Activated naive CD8-positive, alpha-beta T cell (primary cell): ENCODE measurements around the gene MAGEA4.

Experiments used
- H3K27ac Mint-ChIP-seq: one replicate; pipeline ENCODE4 v1.8.0; 2021; ENCODE audit warnings: mixed read lengths
- H3K27me3 Mint-ChIP-seq: one replicate; pipeline ENCODE4 v1.8.0; 2021; ENCODE audit warnings: mixed read lengths
- H3K36me3 Mint-ChIP-seq: one replicate; pipeline ENCODE4 v1.8.0; 2021; ENCODE audit warnings: mixed read lengths
- H3K4me1 Mint-ChIP-seq: one replicate; pipeline ENCODE4 v1.8.0; 2021; ENCODE audit warnings: low read depth, mixed read lengths
- H3K4me3 Mint-ChIP-seq: one replicate; pipeline ENCODE4 v1.8.0; 2021; ENCODE audit warnings: mild to moderate bottlenecking, mixed read lengths
- H3K9me3 Mint-ChIP-seq: one replicate; pipeline ENCODE4 v1.8.0; 2021; ENCODE audit warnings: low read depth, mixed read lengths

MAGEA4 gene, protein sequence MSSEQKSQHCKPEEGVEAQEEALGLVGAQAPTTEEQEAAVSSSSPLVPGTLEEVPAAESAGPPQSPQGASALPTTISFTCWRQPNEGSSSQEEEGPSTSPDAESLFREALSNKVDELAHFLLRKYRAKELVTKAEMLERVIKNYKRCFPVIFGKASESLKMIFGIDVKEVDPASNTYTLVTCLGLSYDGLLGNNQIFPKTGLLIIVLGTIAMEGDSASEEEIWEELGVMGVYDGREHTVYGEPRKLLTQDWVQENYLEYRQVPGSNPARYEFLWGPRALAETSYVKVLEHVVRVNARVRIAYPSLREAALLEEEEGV

DNA sequence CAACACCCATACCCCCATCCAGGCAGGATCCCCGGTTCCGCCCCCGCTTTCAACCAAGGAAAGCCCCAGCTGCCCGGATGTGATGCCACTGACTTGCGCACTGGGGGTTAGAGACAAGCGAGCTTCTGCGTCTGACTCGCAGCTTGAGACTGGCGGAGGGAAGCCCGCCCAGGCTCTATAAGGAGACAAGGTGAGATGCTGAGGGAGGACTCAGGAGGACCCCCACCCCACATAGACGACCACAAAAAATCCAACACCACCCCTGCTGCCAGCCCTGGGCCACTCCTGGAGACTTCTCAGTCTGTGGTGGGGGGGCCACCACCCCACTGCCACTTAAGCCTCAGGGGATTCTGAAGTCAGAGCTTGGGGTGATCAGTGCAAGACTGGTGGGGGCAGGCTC is at the start of gene MAGEA4:
MAGEA4 (plus strand) TSS at position 110 of the 400 bp plus-strand sequence. CDS start 10,776 bp downstream, outside the sequence.
- Mint-ChIP-seq H3K9me3 (no peaks in the 10 kb centered on the region), H3K4me1 (no peaks in the 10 kb centered on the region), H3K36me3 (no peaks in the 10 kb centered on the region), H3K4me3 (no peak within 1 kb of the TSS), H3K27me3 (no peaks in the 10 kb centered on the region), H3K27ac (no peak within 1 kb of the TSS)

GRCh38 chrX:151870602-151871001 is 42.1 kb upstream of the MAGEA4 start:
- no peak overlapping the region for H3K27ac Mint-ChIP-seq
- H3K36me3 Mint-ChIP-seq = no peaks in the 10 kb centered on the region
- H3K9me3 Mint-ChIP-seq = no peaks in the 10 kb centered on the region
- H3K4me1 Mint-ChIP-seq = no peaks in the 10 kb centered on the region
- H3K4me3 Mint-ChIP-seq = no peak overlapping the region
- no peaks in the 10 kb centered on the region for H3K27me3 Mint-ChIP-seq

GRCh38 chrX:151871244-151871643 is 41.4 kb upstream of the MAGEA4 start:
- Mint-ChIP-seq H3K4me3 (no peak overlapping the region), H3K4me1 (no peaks in the 10 kb centered on the region), H3K27me3 (no peaks in the 10 kb centered on the region), H3K9me3 (no peaks in the 10 kb centered on the region), H3K27ac (no peak overlapping the region), H3K36me3 (no peaks in the 10 kb centered on the region)

DNA sequence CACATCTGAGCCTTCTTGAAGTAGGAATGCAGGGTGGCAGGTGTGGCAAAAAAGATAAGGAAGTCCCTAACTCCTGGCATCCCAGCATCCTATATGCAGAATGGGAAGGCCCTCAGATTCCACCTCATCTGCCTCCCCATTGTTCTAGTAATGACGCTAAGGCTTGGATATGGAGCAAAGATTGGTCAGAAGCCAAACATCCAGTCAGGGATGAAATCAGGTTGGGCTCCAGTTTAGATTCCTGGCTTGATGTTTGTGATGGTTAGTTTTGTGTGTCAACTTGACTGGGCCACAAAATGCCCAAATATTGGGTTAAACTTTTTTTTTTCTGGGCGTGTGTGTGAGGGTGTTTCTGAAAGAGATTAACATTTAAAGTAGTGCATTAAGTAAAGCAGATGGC is 39.6 kb upstream of the MAGEA4 start:
- Mint-ChIP-seq H3K4me3 (no peak overlapping the region), H3K36me3 (no peaks in the 10 kb centered on the region), H3K27me3 (no peaks in the 10 kb centered on the region)

DNA sequence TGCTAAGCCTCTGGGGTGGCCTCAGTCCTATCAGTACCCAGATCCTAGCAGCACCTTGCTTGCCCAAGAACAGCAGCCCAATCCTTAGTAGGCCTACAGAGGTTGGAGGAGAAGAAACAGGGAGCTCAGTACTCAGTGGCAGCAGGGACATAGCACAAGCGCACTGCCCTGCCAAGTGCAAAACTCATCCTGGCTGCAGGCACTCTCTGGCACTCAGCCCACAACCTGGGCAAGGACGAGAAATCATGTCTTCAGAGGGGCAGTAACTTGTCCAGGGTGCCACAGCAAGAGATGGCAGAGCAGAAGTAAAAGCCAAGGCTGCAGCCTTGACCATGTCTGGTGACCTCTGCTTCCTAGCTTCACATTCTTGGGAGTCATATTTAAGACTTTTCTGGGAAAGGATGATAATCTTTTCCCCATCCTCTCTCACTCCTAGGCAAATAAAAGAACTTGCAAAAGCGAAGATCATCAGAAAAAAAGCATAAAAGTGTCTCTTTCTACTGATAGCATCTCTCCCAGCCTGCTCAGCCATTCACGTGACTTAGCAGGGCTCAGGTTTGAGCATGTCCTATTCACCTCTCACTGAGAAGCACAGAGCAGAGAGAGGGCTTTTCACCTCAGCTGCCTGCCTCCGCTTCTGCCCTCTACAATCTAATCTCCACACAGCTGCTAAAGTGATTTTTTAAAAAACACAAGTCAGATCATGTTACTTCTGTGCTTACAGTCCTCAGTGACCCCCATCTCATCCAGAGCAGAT is 37.2 kb upstream of the MAGEA4 start:
- Mint-ChIP-seq H3K27me3 (no peaks in the 10 kb centered on the region), H3K36me3 (no peaks in the 10 kb centered on the region), H3K27ac (no peak overlapping the region), H3K4me1 (no peaks in the 10 kb centered on the region), H3K9me3 (no peaks in the 10 kb centered on the region), H3K4me3 (no peak overlapping the region)

More for the DNA sequence above, 39.6 kb upstream of the MAGEA4 start:
- Mint-ChIP-seq H3K9me3 (no peaks in the 10 kb centered on the region), H3K4me1 (no peaks in the 10 kb centered on the region), H3K27ac (no peak overlapping the region)

- Mint-ChIP-seq H3K9me3 (no peaks in the 10 kb centered on the region), H3K27ac (no peak overlapping the region), H3K4me1 (no peaks in the 10 kb centered on the region), H3K27me3 (no peaks in the 10 kb centered on the region), H3K4me3 (no peak overlapping the region), H3K36me3 (no peaks in the 10 kb centered on the region)
Observed at GRCh38 chrX:151878574-151878973, 34.1 kb upstream of the MAGEA4 start.

DNA sequence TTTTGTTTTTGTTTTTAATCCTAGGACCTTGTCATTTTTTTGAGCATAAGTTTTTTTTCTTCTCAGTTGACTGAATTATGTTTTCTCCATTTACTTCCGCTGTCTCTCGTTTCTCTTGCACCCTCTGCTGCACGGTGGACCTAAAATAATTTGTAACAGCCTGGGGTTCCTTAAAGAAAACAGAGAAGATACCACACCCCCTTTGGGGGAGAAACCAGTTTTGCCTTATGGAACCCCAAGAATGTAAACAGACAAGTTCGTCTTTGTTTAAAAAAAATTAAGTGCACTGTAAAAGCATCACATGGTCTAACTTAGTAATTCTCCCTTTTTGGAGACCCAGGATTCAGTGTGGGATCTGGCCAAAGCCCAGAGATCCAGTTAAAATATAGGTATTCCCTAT is 32.8 kb upstream of the MAGEA4 start:
- H3K4me3 Mint-ChIP-seq = no peak overlapping the region
- no peaks in the 10 kb centered on the region for H3K27me3 Mint-ChIP-seq
- no peaks in the 10 kb centered on the region for H3K36me3 Mint-ChIP-seq
- H3K4me1 Mint-ChIP-seq = no peaks in the 10 kb centered on the region
- no peaks in the 10 kb centered on the region for H3K9me3 Mint-ChIP-seq
- no peak overlapping the region for H3K27ac Mint-ChIP-seq

- no peak overlapping the region for H3K4me3 Mint-ChIP-seq
- no peaks in the 10 kb centered on the region for H3K27me3 Mint-ChIP-seq
- no peaks in the 10 kb centered on the region for H3K36me3 Mint-ChIP-seq
- H3K4me1 Mint-ChIP-seq = no peaks in the 10 kb centered on the region
- no peak overlapping the region for H3K27ac Mint-ChIP-seq
- H3K9me3 Mint-ChIP-seq = no peaks in the 10 kb centered on the region
Observed at GRCh38 chrX:151880895-151881294, 31.8 kb upstream of the MAGEA4 start.

- H3K27ac Mint-ChIP-seq = no peak overlapping the region
- no peaks in the 10 kb centered on the region for H3K9me3 Mint-ChIP-seq
- no peaks in the 10 kb centered on the region for H3K36me3 Mint-ChIP-seq
- H3K4me3 Mint-ChIP-seq = no peak overlapping the region
- no peaks in the 10 kb centered on the region for H3K27me3 Mint-ChIP-seq
- H3K4me1 Mint-ChIP-seq = no peaks in the 10 kb centered on the region
Observed at GRCh38 chrX:151889421-151889820, 23.3 kb upstream of the MAGEA4 start.

DNA sequence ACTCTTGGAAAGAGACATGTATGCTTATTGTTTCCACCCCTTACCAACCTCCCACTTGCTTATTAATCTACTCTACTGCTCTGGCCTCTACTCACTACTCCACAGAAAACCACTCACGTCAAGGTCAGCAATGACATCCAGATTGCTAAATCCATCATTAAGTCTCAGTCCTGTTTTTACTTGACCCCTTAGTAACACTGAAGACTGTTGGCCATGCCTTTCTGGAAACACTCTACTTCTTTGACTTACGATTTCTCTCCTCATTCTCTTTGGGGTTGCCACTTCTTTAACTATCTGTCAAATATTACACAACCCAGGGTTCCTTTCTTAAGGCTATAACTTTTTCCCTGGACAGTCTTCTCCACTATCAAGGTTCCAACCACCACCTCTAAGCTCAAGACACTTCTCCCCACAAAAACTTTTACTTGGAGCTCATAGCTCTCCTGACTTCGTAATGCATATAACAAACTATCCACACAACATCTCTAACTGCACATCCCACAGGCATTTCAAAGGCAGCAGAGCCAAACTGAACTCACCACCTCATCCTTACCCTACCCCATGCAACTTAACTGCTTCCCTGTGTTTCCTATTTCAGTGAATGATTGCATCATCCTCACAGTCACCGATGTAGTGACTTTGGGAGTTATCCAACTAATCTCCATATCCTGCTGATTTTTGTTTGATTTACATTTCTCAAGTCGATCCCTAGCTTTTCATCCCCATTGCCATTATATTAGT is 15.8 kb upstream of the MAGEA4 start:
- H3K27me3 Mint-ChIP-seq = no peaks in the 10 kb centered on the region
- no peaks in the 10 kb centered on the region for H3K9me3 Mint-ChIP-seq
- H3K4me3 Mint-ChIP-seq = no peak overlapping the region
- no peak overlapping the region for H3K27ac Mint-ChIP-seq
- no peaks in the 10 kb centered on the region for H3K4me1 Mint-ChIP-seq
- H3K36me3 Mint-ChIP-seq = no peaks in the 10 kb centered on the region

- Mint-ChIP-seq H3K4me1 (no peaks in the 10 kb centered on the region), H3K27ac (no peak overlapping the region), H3K27me3 (no peaks in the 10 kb centered on the region), H3K4me3 (no peak overlapping the region), H3K36me3 (no peaks in the 10 kb centered on the region), H3K9me3 (no peaks in the 10 kb centered on the region)
Observed at GRCh38 chrX:151899622-151900021, 13.1 kb upstream of the MAGEA4 start.

DNA sequence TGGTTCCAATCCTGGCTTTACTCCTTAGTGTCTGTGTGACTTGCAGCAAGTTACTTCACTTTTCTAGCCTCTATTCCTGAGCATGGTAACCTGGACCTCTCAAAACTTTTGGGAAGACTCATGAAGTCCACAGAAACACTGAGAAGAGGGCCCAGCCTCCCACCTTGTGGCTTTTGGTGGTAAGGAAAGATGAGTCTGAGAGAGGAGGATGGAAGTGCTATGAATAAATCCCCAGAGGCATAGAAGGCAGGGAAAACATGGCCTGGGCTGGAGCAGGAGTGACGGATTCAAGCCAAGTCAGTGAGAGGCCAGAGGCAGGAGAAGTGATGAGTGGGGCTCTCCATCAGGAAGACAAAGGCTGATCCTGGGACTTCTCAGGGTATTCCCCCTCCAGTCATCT is 10.9 kb upstream of the MAGEA4 start:
- no peak overlapping the region for H3K27ac Mint-ChIP-seq
- H3K27me3 Mint-ChIP-seq = no peaks in the 10 kb centered on the region
- no peaks in the 10 kb centered on the region for H3K9me3 Mint-ChIP-seq
- no peaks in the 10 kb centered on the region for H3K36me3 Mint-ChIP-seq
- no peaks in the 10 kb centered on the region for H3K4me1 Mint-ChIP-seq
- H3K4me3 Mint-ChIP-seq = no peak overlapping the region

- no peaks in the 10 kb centered on the region for H3K36me3 Mint-ChIP-seq
- H3K4me1 Mint-ChIP-seq = no peaks in the 10 kb centered on the region
- H3K27ac Mint-ChIP-seq = no peak overlapping the region
Observed at GRCh38 chrX:151902813-151903591, 9.7 kb upstream of the MAGEA4 start.

DNA sequence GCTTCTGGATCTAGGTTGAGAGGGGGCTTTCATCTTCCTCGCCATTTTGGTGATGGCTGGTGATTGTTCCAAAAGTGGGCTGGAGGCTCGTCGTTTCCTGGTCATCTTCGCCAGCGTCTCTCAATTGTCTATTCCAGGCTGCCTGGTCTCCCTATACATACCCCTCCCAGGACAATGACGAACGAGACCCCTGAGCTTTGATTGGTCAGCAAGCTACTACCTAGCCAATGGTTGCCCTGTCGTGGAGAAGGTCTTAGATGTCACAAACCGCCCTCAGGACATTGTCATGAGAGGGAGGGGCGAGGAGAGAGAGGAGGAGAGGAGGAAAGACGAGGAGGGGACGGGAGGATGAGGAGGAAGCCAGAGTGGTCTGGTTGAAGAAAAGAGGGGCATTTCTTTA is 7.7 kb upstream of the MAGEA4 start:
- Mint-ChIP-seq H3K36me3 (no peaks in the 10 kb centered on the region), H3K27ac (no peak overlapping the region), H3K4me1 (no peaks in the 10 kb centered on the region), H3K27me3 (no peaks in the 10 kb centered on the region), H3K4me3 (no peak overlapping the region), H3K9me3 (no peaks in the 10 kb centered on the region)

More at GRCh38 chrX:151902813-151903591, 9.7 kb upstream of the MAGEA4 start:
- no peak overlapping the region for H3K4me3 Mint-ChIP-seq
- no peaks in the 10 kb centered on the region for H3K9me3 Mint-ChIP-seq
- H3K27me3 Mint-ChIP-seq = no peaks in the 10 kb centered on the region
